H1 (cell line): ENCODE data around the gene POLN. TPM values are rescaled to one million over a fixed set of nuclear protein-coding genes. Genes with fewer than 3 reads are reported as not detected.

Experiments
- CTCF ChIA-PET: fragments of 300-600 bp; sonication (Branson Sonifier 250); formaldehyde crosslinking; loops from one replicate; lab custom pipeline; 2021; ENCODE audit not compliant: partially characterized antibody; lab: Charles Lee
- POLR2A ChIA-PET: fragments of 300-600 bp; sonication (Branson Sonifier 250); formaldehyde crosslinking; loops from one replicate; lab custom pipeline; 2021; ENCODE audit warnings: inconsistent platforms; ENCODE audit not compliant: partially characterized antibody; lab: Charles Lee
- DNase-seq, 2 experiments: peaks; one replicate each; pipeline versions ENCODE4 v3.0.0 to v3.0.0-alpha.2; 2010 to 2022; ENCODE audit warnings: low spot score in 2 of 2, low read depth in 1 of 2, mixed read lengths in 1 of 2
- FAIRE-seq: peaks from 2 replicates; lab custom pipeline; 2011; peaks lifted over from hg19 to GRCh38; lab: Jason Lieb, UNC
- H2AFZ ChIP-seq: 2 replicates; pipeline ENCODE4 v1.8.1; 2012; ENCODE audit warnings: low read length, inconsistent platforms
- H2AK5ac ChIP-seq: 2 replicates; pipeline ENCODE4 v1.6.1; 2013; ENCODE audit warnings: low read depth, low read length
- H2BK120ac ChIP-seq: replicated peaks from 2 replicates; pipeline ENCODE3; 2013; ENCODE audit warnings: low read depth, low read length, inconsistent platforms
- H2BK12ac ChIP-seq: 2 replicates; pipeline ENCODE4 v1.6.1; 2013; ENCODE audit warnings: low read depth, low read length
- H2BK15ac ChIP-seq: 2 replicates; pipeline ENCODE4 v1.6.1; 2013; ENCODE audit warnings: low read length
- H2BK20ac ChIP-seq: 2 replicates; pipeline ENCODE4 v1.6.1; 2013; ENCODE audit warnings: low read length
- H2BK5ac ChIP-seq: 2 replicates; pipeline ENCODE4 v1.6.1; 2013; ENCODE audit warnings: low read depth, low read length
- H3K14ac ChIP-seq: 2 replicates; pipeline ENCODE4 v1.6.1; 2013; ENCODE audit warnings: inconsistent platforms; ENCODE audit not compliant: insufficient read length
- H3K18ac ChIP-seq: 2 replicates; pipeline ENCODE4 v1.6.1; 2013; ENCODE audit warnings: low read length; ENCODE audit errors: extremely low read depth
- H3K23ac ChIP-seq: 2 replicates; pipeline ENCODE4 v1.6.1; 2013; ENCODE audit warnings: inconsistent platforms; ENCODE audit not compliant: insufficient read length
- H3K23me2 ChIP-seq: 2 replicates; pipeline ENCODE4 v1.6.1; 2013; ENCODE audit warnings: low read depth, low read length
- H3K27ac ChIP-seq: 2 replicates; pipeline ENCODE4 v1.6.1; 2011; ENCODE audit warnings: low read depth, low read length, inconsistent platforms
- H3K27me3 ChIP-seq, 4 experiments: replicated peaks in 1 of 4; 1 replicate in 1 of 4; 2 replicates in 3 of 4; pipeline versions ENCODE4 v1.6.1 to v1.8.1; 2011 to 2013; ENCODE audit warnings: low read length in 3 of 4, mild to moderate bottlenecking in 3 of 4, inconsistent platforms in 2 of 4, mixed read lengths in 2 of 4, moderate library complexity in 1 of 4; ENCODE audit not compliant: control insufficient read depth in 3 of 4, insufficient read depth in 3 of 4; ENCODE audit errors: extremely low read depth in 1 of 4
- H3K36me3 ChIP-seq, 4 experiments: 2 replicates each; pipeline versions ENCODE4 v1.6.1 to v1.8.1; 2011 to 2013; ENCODE audit warnings: mild to moderate bottlenecking in 4 of 4, low read length in 3 of 4, moderate library complexity in 2 of 4, control low read depth in 1 of 4, inconsistent platforms in 1 of 4; ENCODE audit not compliant: insufficient read depth in 4 of 4, control insufficient read depth in 2 of 4
- H3K4ac ChIP-seq: replicated peaks from 2 replicates; pipeline ENCODE3; 2013; ENCODE audit warnings: low read length, low read depth, mixed read lengths, inconsistent platforms; ENCODE audit not compliant: insufficient read length
- H3K4me1 ChIP-seq, 4 experiments: replicated peaks in 1 of 4; 1 replicate in 1 of 4; 2 replicates in 3 of 4; pipeline versions ENCODE4 v1.6.1 to v1.8.1; 2011 to 2013; ENCODE audit warnings: low read length in 3 of 4, inconsistent platforms in 2 of 4, mixed read lengths in 1 of 4; ENCODE audit not compliant: insufficient read depth in 4 of 4, control insufficient read depth in 3 of 4
- H3K4me2 ChIP-seq, 2 experiments: 2 replicates each; pipeline versions ENCODE4 v1.6.1 to v1.8.1; 2011 to 2013; ENCODE audit warnings: low read depth in 2 of 2, low read length in 2 of 2, control low read depth in 1 of 2, inconsistent platforms in 1 of 2, mild to moderate bottlenecking in 1 of 2; ENCODE audit not compliant: insufficient read depth in 1 of 2
- H3K4me3 ChIP-seq, 4 experiments: fragments of 200-600, 300-600 bp in 1 of 4; sonication (generic), shearing (Covaris generic), sonication (Bioruptor Twin) in 1 of 4; 2 replicates each; pipeline versions ENCODE4 v1.5.1 to v1.8.1; 2011 to 2016; ENCODE audit warnings: low read length in 4 of 4, low read depth in 3 of 4, control low read depth in 2 of 4, inconsistent platforms in 2 of 4, mild to moderate bottlenecking in 2 of 4, mixed read lengths in 1 of 4, moderate library complexity in 1 of 4; ENCODE audit not compliant: insufficient read depth in 2 of 4; ENCODE audit errors: extremely low read depth in 1 of 4
- H3K56ac ChIP-seq: replicated peaks from 2 replicates; pipeline ENCODE3; 2013; ENCODE audit warnings: low read depth, mild to moderate bottlenecking, mixed read lengths, low read length, inconsistent platforms; ENCODE audit not compliant: insufficient read length
- H3K79me1 ChIP-seq: 2 replicates; pipeline ENCODE4 v1.6.1; 2013; ENCODE audit warnings: low read depth, low read length, control low read depth
- H3K79me2 ChIP-seq, 2 experiments: 2 replicates each; pipeline versions ENCODE4 v1.6.1 to v1.8.1; 2012 to 2013; ENCODE audit warnings: low read length in 2 of 2, mild to moderate bottlenecking in 2 of 2, inconsistent platforms in 1 of 2; ENCODE audit not compliant: insufficient read depth in 2 of 2, control insufficient read depth in 1 of 2
- H3K9ac ChIP-seq, 4 experiments: replicated peaks in 1 of 4; 1 replicate in 1 of 4; 2 replicates in 3 of 4; pipeline versions ENCODE4 v1.6.1 to v1.8.1; 2011 to 2013; ENCODE audit warnings: low read depth in 3 of 4, low read length in 3 of 4, control low read depth in 2 of 4, mild to moderate bottlenecking in 2 of 4, moderate library complexity in 2 of 4, inconsistent platforms in 1 of 4; ENCODE audit errors: extremely low read depth in 1 of 4
- H3K9me3 ChIP-seq, 2 experiments: 2 replicates each; pipeline versions ENCODE4 v1.6.1 to v1.8.1; 2012 to 2013; ENCODE audit warnings: mild to moderate bottlenecking in 2 of 2, moderate library complexity in 2 of 2, control low read depth in 1 of 2, inconsistent platforms in 1 of 2, low read depth in 1 of 2, low read length in 1 of 2, mixed read lengths in 1 of 2; ENCODE audit not compliant: insufficient read depth in 2 of 2
- H4K20me1 ChIP-seq, 2 experiments: replicated peaks in 1 of 2; 2 replicates each; pipeline versions ENCODE3 to v1.8.1; 2011 to 2013; ENCODE audit warnings: inconsistent platforms in 2 of 2, low read length in 2 of 2, mild to moderate bottlenecking in 1 of 2; ENCODE audit not compliant: insufficient read depth in 2 of 2, control insufficient read depth in 1 of 2
- H4K5ac ChIP-seq: 2 replicates; pipeline ENCODE4 v1.6.1; 2013; ENCODE audit warnings: low read length, low read depth, mixed read lengths, inconsistent platforms; ENCODE audit not compliant: insufficient read length
- H4K8ac ChIP-seq: 2 replicates; pipeline ENCODE4 v1.8.0; 2013; ENCODE audit warnings: mild to moderate bottlenecking, moderate library complexity, low read length, inconsistent platforms; ENCODE audit not compliant: insufficient read depth; ENCODE audit errors: extremely low read depth
- H4K91ac ChIP-seq: replicated peaks from 2 replicates; pipeline ENCODE3; 2013; ENCODE audit warnings: low read length, mixed read lengths, inconsistent platforms; ENCODE audit not compliant: insufficient read length
- ASH2L ChIP-seq: fragments of 200-600, 300-600 bp; sonication (generic); IDR thresholded peaks from one replicate; pipeline ENCODE4 v1.7.1; 2017; ENCODE audit warnings: low read length
- BCL11A ChIP-seq, 2 experiments: IDR thresholded peaks; one replicate each; pipeline ENCODE4 v1.6.1; 2011; ENCODE audit warnings: low read depth in 2 of 2, low read length in 2 of 2, mild to moderate bottlenecking in 2 of 2
- CBX5 ChIP-seq: fragments of 300-800, 300-1000 bp; sonication (generic); IDR thresholded peaks from 2 replicates; pipeline ENCODE4 v1.7.1; 2016; ENCODE audit warnings: antibody characterized with exemption, low read length, low read depth
- CBX8 ChIP-seq: fragments of 300-800, 300-1000 bp; sonication (generic); IDR thresholded peaks from 2 replicates; pipeline ENCODE4 v1.7.1; 2016; ENCODE audit warnings: low read depth, low read length, borderline replicate concordance
- EZH2 ChIP-seq: fragments of 200-600 bp; sonication (generic); IDR thresholded peaks from 2 replicates; pipeline ENCODE4 v1.7.1; 2012; ENCODE audit warnings: low read depth, mild to moderate bottlenecking, moderate library complexity, low read length, inconsistent platforms; ENCODE audit not compliant: severe bottlenecking
- JUND ChIP-seq: IDR thresholded peaks from 2 replicates; pipeline ENCODE4 v1.6.1; 2011; ENCODE audit warnings: mild to moderate bottlenecking, improper control_type of control experiment, low read length
- KDM4A ChIP-seq: IDR thresholded peaks from one replicate; pipeline ENCODE4 v1.7.1; 2012; ENCODE audit warnings: low read depth, mild to moderate bottlenecking, moderate library complexity, low read length, inconsistent platforms; ENCODE audit not compliant: severe bottlenecking
- NRF1 ChIP-seq: IDR thresholded peaks from 2 replicates; pipeline ENCODE4 v1.6.1; 2011; ENCODE audit warnings: mild to moderate bottlenecking, low read depth, low read length, improper control_type of control experiment
- POLR2AphosphoS5 ChIP-seq: IDR thresholded peaks from 2 replicates; pipeline ENCODE4 v1.6.1; 2011; ENCODE audit warnings: low read depth, low read length
- RXRA ChIP-seq: IDR thresholded peaks from 2 replicates; pipeline ENCODE4 v1.6.1; 2011; ENCODE audit warnings: low read depth, mild to moderate bottlenecking, low read length, moderate library complexity; ENCODE audit not compliant: insufficient read depth
- SAP30 ChIP-seq: fragments of 300-600 bp; sonication (generic); IDR thresholded peaks from 2 replicates; pipeline ENCODE4 v1.7.1; 2012; ENCODE audit warnings: low read length, moderate library complexity, mild to moderate bottlenecking, inconsistent platforms; ENCODE audit not compliant: insufficient read depth, insufficient replicate concordance
- TAF1 ChIP-seq: IDR thresholded peaks from 2 replicates; pipeline ENCODE4 v1.6.1; 2011; ENCODE audit warnings: mild to moderate bottlenecking, low read depth, low read length
- USF2 ChIP-seq: IDR thresholded peaks from 2 replicates; pipeline ENCODE4 v1.6.1; 2011; ENCODE audit warnings: low read length, improper control_type of control experiment
- polyA plus RNA-seq, 7 experiments: library from polyadenylated mRNA; depleted of rRNA in 3 of 7; stranded (reverse) in 5 of 7; unstranded in 2 of 7; fragments of >200 nt in 5 of 7; fragments of 200-250 nt in 2 of 7; gene quantifications; 1 replicate in 5 of 7; 2 replicates in 1 of 7; 4 replicates in 1 of 7; pipeline versions ENCODE4 v1.2.1 to v1.2.3, GENCODE V29; 2011 to 2013; ENCODE audit warnings: missing spikeins in 2 of 7, mixed read lengths in 2 of 7
- total RNA-seq: library from RNA; stranded (reverse); fragmentation: NEBNext Ultra II Directional; extraction: Animal tissue kit (Norgen Biotek cat#: 25700); gene quantifications from 2 replicates; pipeline ENCODE4 v1.2.1, GENCODE V29; 2021

The POLN gene
- total and polyA plus RNA-seq, 2 of the 8 experiments (the other 6 are each of a cell fraction or from before 2014, with no cell fraction given), result 0.98 to 1.5 TPM

DNA sequence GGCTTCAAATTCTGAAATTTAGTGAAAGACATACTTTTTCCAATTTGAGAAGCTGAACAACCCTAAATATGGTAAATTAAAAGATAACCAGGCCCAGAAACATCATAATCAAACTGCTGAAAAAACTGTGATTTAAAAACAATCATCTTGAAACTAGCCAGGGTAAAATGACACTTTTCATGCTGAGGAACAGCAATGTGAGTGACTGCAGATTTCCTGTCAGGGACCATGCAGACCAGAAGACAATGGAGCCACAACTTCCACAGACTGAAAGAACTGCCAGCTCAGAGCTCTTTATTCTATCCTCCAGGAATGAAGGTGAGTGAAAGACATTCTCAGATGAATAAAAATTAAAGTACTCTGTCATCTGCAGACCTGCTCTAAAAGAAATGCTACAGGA is 109.5 kb downstream of the POLN start:
- Histone ChIP-seq H3K14ac (no peak overlapping the region), H3K9me3 (peaks cover 0 to 6% of the 10 kb centered on the region in 2 experiments; a peak in 1 of 4 replicates), H3K79me1 (no peaks in the 10 kb centered on the region), H4K91ac (no peak overlapping the region), H3K56ac (no peak overlapping the region), H2AK5ac (no peak overlapping the region), H3K27ac (no peak overlapping the region), H3K23ac (no peak overlapping the region), H3K9ac (no peak overlapping the region), H2AFZ (no peak overlapping the region), H2BK5ac (no peak overlapping the region), H3K4me3 (no peak overlapping the region), H3K79me2 (no peaks in the 10 kb centered on the region), H3K4me2 (no peak overlapping the region), H2BK15ac (no peak overlapping the region), H4K8ac (no peak overlapping the region), H2BK12ac (no peak overlapping the region), H3K18ac (no peak overlapping the region), H2BK20ac (no peak overlapping the region), H3K4me1 (no peaks in the 10 kb centered on the region), H3K23me2 (no peaks in the 10 kb centered on the region), H2BK120ac (no peak overlapping the region), H4K5ac (no peak overlapping the region), H3K4ac (no peak overlapping the region), H3K27me3 (peaks cover 0 to 19% (median 8%) of the 10 kb centered on the region in 4 experiments; a peak in 3 of 7 replicates), H3K36me3 (no peaks in the 10 kb centered on the region), H4K20me1 (peaks cover 1 to 2% of the 10 kb centered on the region in 2 experiments)
- POLR2A ChIA-PET, result interaction anchor here (0.8 kb wide), 1 partner anchor 9 kb away, joined by 3 read pairs; no protein-coding TSS in a partner anchor
- FAIRE-seq, result no peak
- no peak for DNase-seq
- TF ChIP-seq NRF1 (no peak), JUND (no peak), TAF1 (no peak), BCL11A (IDR thresholded peaks at IDR 0.05; ENCODE audit: low read depth in 2 of 2, low read length in 2 of 2) (no peak), RXRA (no peak), CBX8 (no peak), ASH2L (no peak), USF2 (no peak), CBX5 (no peak), EZH2 (no peak), KDM4A (no peak), SAP30 (no peak), POLR2AphosphoS5 (no peak)
- CTCF ChIA-PET, result no interaction called here
